ENCODE data around the gene ALG12.

ALG12 gene

DNA sequence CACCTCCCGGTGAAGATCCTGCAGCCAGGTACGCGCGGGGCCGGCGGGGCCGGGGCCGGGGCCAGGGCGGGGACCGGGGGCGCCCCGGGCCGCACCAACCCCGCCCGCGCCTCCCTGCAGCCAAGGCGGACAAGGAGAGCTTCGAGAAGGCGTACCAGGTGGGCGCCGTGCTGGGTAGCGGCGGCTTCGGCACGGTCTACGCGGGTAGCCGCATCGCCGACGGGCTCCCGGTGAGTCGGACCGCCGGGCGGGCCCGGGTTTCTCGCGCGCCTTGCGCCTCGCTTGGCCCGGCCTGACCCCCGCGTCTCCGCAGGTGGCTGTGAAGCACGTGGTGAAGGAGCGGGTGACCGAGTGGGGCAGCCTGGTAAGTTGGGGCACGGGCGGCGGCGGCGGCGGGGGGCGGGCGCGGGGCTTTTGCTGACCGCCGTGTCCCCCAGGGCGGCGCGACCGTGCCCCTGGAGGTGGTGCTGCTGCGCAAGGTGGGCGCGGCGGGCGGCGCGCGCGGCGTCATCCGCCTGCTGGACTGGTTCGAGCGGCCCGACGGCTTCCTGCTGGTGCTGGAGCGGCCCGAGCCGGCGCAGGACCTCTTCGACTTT, 42.9 kb upstream of the ALG12 start:
- H3K4me1 Mint-ChIP-seq (ENCODE audit: low read depth), result peaks cover 67% of the 10 kb centered on the region
- intact Hi-C loops (cut with micrococcal nuclease), result no loop called here
- H3K27ac Mint-ChIP-seq, result peak overlapping the region; percentile 97
- no peaks in the 10 kb centered on the region for H3K27me3 Mint-ChIP-seq
- H3K36me3 Mint-ChIP-seq (ENCODE audit: low read depth), result peaks cover 52% of the 10 kb centered on the region
- H3K9me3 Mint-ChIP-seq, result no peaks in the 10 kb centered on the region
- peak overlapping the region; percentile 99 for H3K4me3 Mint-ChIP-seq

DNA sequence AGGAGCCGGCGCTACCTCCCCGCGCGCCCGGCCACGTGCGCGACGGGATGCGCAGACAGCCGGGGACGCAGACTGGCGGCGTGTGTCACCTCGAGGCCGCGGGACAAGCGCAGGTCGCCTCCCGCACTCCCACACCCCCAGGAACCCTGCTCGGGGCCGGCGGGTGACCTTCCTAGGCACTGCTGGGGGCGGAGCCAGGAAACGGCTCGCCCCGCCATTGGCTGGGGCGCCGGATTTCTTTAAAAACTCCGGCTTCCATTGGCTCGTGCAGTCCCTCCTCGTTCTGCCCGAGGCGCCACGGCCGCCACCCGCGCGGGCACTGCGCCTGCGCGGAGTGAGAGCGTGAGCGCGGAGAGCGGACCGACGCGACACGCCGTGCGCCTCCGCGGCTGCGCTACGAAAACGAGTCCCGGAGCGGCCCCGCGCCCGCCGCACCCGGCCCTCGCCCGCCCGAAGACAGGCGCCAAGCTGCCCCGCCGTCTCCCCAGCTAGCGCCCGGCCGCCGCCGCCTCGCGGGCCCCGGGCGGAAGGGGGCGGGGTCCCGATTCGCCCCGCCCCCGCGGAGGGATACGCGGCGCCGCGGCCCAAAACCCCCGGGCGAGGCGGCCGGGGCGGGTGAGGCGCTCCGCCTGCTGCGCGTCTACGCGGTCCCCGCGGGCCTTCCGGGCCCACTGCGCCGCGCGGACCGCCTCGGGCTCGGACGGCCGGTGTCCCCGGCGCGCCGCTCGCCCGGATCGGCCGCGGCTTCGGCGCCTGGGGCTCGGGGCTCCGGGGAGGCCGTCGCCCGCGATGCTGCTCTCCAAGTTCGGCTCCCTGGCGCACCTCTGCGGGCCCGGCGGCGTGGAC, 42.1 kb upstream of the ALG12 start, which contains the start of gene PIM3:
Gene PIM3, plus strand, starts transcription at position 614 of the 846 bp plus-strand sequence. Its CDS starts 176 bp downstream, at position 790.
- Mint-ChIP-seq H3K36me3 (ENCODE audit: low read depth) (peaks cover 46% of the 10 kb centered on the region), H3K27me3 (no peaks in the 10 kb centered on the region), H3K9me3 (no peaks in the 10 kb centered on the region), H3K27ac (peak within 1 kb of the TSS; percentile 97), H3K4me3 (peak within 1 kb of the TSS; percentile 99), H3K4me1 (ENCODE audit: low read depth) (peaks cover 67% of the 10 kb centered on the region)
- intact Hi-C loops (cut with micrococcal nuclease), result loop anchor here (1.0 kb wide), 2 partner anchors 24 to 29 kb away; no protein-coding TSS in a partner anchor

DNA sequence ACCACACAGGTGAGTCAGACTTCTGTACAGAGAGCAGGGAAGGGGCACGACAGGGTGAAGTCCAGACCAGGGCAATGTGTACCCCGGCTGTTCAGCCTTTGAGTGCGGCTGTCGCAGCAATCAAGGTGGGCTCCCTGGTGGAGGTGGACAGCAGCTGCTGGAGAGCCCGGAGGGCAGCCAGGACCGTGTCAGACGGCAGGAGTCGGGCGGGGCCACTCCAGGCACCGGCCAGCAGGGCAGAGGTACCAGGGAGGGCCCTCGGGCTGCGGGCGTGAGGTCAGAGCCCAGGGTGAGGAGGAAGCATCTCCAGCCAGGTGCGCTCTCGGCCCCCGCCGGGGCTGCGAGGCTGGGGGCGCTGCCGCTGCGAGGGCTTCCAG, 41.5 kb upstream of the ALG12 start:
- intact Hi-C loops (cut with micrococcal nuclease), result loop anchor here (1.0 kb wide), 2 partner anchors 23 to 28 kb away; no protein-coding TSS in a partner anchor
- Mint-ChIP-seq H3K27ac (peak overlapping the region; percentile 81), H3K36me3 (ENCODE audit: low read depth) (peaks cover 40% of the 10 kb centered on the region), H3K4me3 (peak overlapping the region; percentile 78), H3K4me1 (ENCODE audit: low read depth) (peaks cover 67% of the 10 kb centered on the region), H3K27me3 (no peaks in the 10 kb centered on the region), H3K9me3 (no peaks in the 10 kb centered on the region)

DNA sequence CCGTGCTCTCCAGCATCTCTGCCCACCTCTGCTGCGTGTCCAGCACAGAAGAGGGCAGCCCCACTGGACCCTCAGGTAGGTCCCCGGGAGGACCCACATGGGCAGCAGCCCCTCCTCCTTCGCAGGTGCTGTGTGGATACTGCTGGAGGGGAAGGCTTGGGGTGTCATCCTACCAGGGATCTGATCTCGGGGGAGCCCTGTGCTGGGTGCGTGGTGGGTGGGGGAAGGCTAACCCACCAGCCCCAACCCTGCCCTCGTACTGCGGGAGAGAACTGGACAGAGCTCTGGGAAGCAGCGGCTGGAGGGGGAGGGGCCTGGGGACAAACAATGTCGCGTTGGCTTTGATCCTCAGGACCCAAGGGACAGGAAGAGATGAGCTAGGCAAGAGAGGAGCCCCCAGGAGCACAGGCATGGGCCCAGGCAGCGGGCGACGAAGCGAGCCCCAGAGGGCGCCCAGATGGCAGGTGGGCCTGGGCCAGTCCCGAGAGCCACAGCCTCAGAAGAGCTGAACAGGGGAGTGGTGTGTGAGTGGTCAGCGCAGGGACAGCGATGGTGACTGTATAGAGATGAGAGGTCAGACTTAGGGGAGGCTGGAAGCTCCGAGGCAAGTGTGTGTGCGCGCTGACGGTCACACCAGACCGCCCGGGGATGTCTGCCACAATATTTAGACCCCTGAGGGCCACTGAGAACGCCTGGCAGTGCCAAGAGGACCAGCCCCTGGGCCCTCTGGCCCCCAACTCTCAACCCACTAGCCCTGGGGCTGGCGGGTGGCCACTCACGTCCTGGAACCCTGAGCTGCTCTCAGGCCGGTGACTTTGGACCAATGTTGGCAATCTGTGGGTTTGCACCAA, 40.9 kb upstream of the ALG12 start:
- no peaks in the 10 kb centered on the region for H3K27me3 Mint-ChIP-seq
- peaks cover 34% of the 10 kb centered on the region for H3K36me3 Mint-ChIP-seq (ENCODE audit: low read depth)
- peak overlapping the region; percentile 81 for H3K27ac Mint-ChIP-seq
- H3K9me3 Mint-ChIP-seq, result no peaks in the 10 kb centered on the region
- peaks cover 67% of the 10 kb centered on the region for H3K4me1 Mint-ChIP-seq (ENCODE audit: low read depth)
- H3K4me3 Mint-ChIP-seq, result peak overlapping the region; percentile 78
- intact Hi-C loops (cut with micrococcal nuclease), result no loop called here

DNA sequence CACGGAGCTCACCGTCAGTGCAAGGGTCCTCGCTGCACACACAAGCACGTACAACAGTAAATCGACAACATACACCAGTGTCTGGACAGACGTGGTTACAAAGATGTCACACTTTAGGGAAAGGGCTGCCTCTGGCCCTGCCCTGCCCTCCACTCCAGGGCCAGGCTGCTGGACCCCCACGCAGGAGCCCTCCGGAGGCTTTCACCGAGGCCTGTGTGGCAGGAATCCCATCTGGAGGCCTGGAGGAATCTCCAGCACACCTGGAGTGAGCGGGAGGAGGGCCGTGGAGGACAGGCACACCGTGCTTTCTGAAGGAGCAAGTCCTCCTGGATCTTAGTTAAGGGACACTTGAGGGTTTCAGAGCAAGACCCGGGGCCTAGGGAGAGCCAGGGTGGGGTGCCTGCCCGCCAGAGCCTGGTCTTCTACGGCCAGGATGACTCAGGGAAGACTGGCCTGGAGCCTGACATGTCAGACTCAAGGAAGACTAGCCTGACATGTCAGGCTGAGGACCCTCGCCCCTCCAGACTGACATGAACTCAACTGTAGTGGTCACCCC, 40.2 kb upstream of the ALG12 start:
- H3K27me3 Mint-ChIP-seq, result no peaks in the 10 kb centered on the region
- intact Hi-C loops (cut with micrococcal nuclease), result no loop called here
- peaks cover 27% of the 10 kb centered on the region for H3K36me3 Mint-ChIP-seq (ENCODE audit: low read depth)
- no peaks in the 10 kb centered on the region for H3K9me3 Mint-ChIP-seq
- peak overlapping the region; percentile 81 for H3K27ac Mint-ChIP-seq
- peak overlapping the region; percentile 78 for H3K4me3 Mint-ChIP-seq
- peaks cover 67% of the 10 kb centered on the region for H3K4me1 Mint-ChIP-seq (ENCODE audit: low read depth)

DNA sequence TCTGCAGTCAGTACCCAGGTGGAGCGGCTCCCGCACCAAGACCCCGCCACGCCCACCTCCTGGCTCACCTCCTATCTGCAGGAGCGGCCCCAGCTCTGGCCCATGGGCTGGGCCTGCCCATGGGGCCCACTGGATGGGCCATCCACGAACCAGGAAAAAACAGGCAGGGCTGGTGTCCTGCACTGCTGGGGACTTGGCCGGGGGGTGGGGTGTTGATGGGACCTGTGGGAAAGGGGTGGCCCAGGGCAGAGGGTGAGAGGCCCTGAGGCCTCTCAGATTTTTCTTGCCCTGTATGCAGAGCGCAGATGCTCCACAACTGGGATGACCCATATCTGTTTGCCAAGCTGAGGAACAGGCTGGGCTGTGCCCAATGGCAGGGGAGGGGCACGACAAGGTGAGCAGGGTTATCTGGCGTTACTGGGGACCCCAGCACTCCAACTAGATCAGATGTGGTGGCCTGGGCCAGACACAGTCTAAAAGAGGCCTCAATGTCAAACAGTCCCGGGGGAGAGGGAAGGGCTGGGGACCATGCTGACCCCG, 39.7 kb upstream of the ALG12 start:
- intact Hi-C loops (cut with micrococcal nuclease), result no loop called here
- H3K27ac Mint-ChIP-seq, result peak overlapping the region; percentile 81
- no peaks in the 10 kb centered on the region for H3K27me3 Mint-ChIP-seq
- H3K4me3 Mint-ChIP-seq, result no peak overlapping the region
- H3K36me3 Mint-ChIP-seq (ENCODE audit: low read depth), result peaks cover 21% of the 10 kb centered on the region
- peaks cover 67% of the 10 kb centered on the region for H3K4me1 Mint-ChIP-seq (ENCODE audit: low read depth)
- H3K9me3 Mint-ChIP-seq, result no peaks in the 10 kb centered on the region

DNA sequence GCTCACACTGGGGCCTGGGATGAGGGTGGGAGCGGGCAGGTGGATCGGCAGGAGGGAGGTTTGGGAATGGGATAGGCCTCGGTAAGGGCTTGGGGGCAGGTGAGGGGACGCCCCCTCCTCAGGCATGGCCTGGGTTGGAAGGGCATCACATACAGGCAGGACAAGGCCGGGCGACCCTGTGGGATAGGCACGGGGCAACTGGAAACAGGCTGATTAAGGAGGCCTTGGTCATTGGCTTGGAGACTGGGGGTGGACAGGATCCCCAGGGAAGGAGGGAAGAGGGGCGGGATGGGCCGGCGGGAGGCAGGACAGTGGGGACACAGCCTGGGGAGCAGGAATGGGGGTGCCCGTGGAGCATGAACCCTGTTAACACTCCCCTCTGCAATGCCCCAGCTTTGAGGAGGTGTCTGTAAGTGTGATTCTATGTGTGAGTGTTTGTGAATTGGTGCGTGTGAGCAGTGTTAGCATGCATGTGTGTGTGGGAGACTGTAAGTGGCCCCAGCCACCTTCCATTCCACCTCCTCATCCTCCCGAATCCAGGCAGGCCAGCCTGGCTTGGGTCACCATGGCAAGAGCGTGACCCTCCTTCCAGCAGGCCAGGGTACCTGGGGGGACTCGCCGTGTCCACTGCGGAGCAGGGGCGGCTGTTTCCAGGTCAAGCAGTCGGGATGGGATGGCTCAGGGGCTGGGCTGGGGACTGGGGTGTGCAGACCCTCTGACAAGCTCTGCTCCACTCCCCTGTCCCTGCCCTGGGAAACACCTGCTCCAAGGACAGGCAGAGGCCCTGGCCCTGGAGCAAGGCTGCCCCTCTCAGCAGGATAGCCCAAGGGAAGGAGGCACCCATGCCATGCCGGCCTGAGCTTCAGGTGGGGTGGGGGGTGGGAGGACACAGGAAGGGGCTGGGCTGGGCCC, 38.9 kb upstream of the ALG12 start:
- peak overlapping the region; percentile 86 for H3K27ac Mint-ChIP-seq
- no peaks in the 10 kb centered on the region for H3K27me3 Mint-ChIP-seq
- H3K4me3 Mint-ChIP-seq, result no peak overlapping the region

DNA sequence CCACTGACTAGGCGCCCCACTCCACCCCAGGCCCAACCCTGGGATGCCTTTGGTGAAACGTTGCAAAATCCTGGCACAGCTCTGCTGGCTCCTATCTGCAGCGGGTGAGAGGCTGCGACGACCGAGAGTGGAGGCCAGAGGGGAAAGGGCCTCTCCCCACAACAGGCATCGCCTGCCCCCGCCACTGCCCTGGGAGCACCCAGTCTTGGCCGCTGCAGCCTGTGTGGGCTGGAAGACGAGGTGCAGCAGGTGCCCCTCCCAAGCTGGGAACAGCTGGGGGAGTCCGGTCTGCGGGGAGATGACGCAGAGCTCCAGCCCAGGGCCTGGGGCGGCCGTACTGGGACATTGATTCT, 38.2 kb upstream of the ALG12 start:
- no peaks in the 10 kb centered on the region for H3K27me3 Mint-ChIP-seq
- intact Hi-C loops (cut with micrococcal nuclease), result no loop called here
- peaks cover 6% of the 10 kb centered on the region for H3K36me3 Mint-ChIP-seq (ENCODE audit: low read depth)
- H3K27ac Mint-ChIP-seq, result peak overlapping the region; percentile 86
- peaks cover 82% of the 10 kb centered on the region for H3K4me1 Mint-ChIP-seq (ENCODE audit: low read depth)
- H3K4me3 Mint-ChIP-seq, result no peak overlapping the region
- no peaks in the 10 kb centered on the region for H3K9me3 Mint-ChIP-seq

More for the DNA sequence above, 38.9 kb upstream of the ALG12 start:
- no peaks in the 10 kb centered on the region for H3K9me3 Mint-ChIP-seq
- peaks cover 14% of the 10 kb centered on the region for H3K36me3 Mint-ChIP-seq (ENCODE audit: low read depth)
- intact Hi-C loops (cut with micrococcal nuclease), result no loop called here
- H3K4me1 Mint-ChIP-seq (ENCODE audit: low read depth), result peaks cover 74% of the 10 kb centered on the region

DNA sequence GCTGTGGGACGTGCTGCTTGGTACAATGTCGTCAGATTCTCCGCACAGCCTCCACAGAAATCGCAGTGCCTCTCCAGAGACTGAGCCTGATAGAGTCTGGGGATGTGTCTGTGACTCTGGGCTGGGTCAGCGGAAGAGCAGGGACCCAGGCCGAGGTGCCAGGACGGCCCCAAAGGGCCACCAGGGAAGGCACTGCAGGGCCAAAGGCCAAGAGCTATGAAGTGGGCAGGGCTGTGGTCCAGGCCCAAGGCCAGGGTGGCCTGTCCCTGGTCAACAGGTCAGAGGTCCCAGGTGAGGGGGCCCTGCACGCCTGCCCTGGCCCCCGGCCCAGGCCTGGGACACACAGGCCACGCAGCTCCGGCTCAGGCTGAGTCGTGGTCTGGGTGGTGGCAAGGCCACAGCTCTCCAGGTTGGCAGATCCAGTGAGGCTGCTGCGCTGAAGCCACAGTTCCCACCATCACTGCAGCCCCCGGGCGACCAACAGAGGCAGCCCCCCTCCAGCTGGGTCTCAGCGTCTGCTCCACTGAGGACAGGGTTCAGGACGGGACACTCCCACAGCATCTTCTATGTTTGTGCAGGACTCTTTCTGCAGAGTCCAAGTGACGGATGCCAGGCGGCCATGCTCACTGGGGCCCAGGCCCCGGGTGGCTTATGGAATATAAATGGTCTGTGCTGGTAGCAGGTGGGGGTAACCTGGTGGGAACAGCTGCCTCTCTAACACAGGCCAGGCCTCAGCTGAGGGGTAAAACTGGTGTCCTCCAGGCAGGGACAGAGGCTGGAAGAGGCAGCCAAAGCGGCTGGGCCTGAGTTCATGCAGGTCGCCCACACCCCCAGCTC, 37.6 kb upstream of the ALG12 start:
- H3K36me3 Mint-ChIP-seq (ENCODE audit: low read depth), result peaks cover under 1% of the 10 kb centered on the region

DNA sequence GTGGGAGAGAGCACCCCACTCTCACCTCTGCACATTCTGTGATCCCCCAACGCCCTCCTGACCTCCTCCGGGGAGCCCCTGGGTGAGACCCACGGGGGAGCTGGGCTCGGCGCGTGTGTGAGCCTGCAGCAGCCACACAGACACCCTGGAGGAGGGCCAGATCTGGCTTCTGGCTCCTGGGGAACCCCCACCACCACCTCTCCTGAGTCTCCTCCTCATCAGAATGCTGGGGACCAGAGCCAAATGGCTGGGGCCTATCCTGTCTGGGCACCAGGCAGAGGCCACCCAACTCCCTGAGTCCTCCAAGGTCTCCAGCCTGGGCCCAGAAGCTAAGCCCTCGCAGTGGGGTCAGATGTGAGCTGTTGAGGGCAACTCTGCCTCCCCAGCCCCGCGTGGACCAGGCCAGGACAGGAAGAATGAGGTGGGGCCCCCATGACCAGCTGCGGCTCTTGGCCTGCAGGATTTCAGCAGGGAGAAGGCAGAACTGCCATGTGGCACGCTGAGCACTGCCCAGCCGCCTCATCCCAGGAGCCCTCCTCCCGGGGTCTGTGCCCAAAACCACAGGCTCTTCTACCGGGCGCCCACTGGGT, 36.8 kb upstream of the ALG12 start:
- Mint-ChIP-seq H3K4me1 (ENCODE audit: low read depth) (peaks cover 92% of the 10 kb centered on the region), H3K27ac (peak overlapping the region; percentile 86), H3K9me3 (no peaks in the 10 kb centered on the region), H3K4me3 (no peak overlapping the region), H3K27me3 (no peaks in the 10 kb centered on the region), H3K36me3 (ENCODE audit: low read depth) (no peaks in the 10 kb centered on the region)
- intact Hi-C loops (cut with micrococcal nuclease), result no loop called here

More for the DNA sequence above, 37.6 kb upstream of the ALG12 start:
- Mint-ChIP-seq H3K27ac (peak overlapping the region; percentile 86), H3K27me3 (no peaks in the 10 kb centered on the region), H3K4me1 (ENCODE audit: low read depth) (peaks cover 88% of the 10 kb centered on the region), H3K4me3 (no peak overlapping the region), H3K9me3 (no peaks in the 10 kb centered on the region)
- intact Hi-C loops (cut with micrococcal nuclease), result no loop called here

DNA sequence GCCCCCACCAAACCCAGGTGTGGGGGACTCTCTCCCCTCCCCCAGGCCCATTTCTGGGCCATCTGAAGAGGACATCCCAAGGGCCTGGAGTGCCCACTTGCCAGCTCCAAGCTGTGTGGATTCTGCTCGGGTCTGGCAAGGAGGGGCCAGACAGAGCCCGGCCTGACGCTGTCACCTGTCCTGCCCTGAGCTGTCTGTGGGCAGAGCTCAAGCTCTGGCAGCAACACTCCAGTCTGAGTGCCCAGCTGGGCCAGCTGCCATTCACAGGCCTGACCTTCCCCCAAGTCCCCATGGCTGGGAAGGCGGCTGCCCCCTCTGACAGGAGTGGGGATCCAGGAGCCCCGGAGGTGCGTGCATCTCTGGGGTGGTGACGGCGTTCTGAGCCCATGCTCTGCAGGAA, 36.1 kb upstream of the ALG12 start:
- peaks cover 96% of the 10 kb centered on the region for H3K4me1 Mint-ChIP-seq (ENCODE audit: low read depth)
- H3K36me3 Mint-ChIP-seq (ENCODE audit: low read depth), result no peaks in the 10 kb centered on the region
- no peaks in the 10 kb centered on the region for H3K9me3 Mint-ChIP-seq
- intact Hi-C loops (cut with micrococcal nuclease), result no loop called here
- peaks cover 1% of the 10 kb centered on the region for H3K27me3 Mint-ChIP-seq
- no peak overlapping the region for H3K4me3 Mint-ChIP-seq
- H3K27ac Mint-ChIP-seq, result peak overlapping the region; percentile 86

Data from dendritic cell treated with granulocyte-macrophage colony-stimulating factor and Interleukin-4, amounts not matched to agents 40 ng/mL and 50 ng/mL, for 4 days (primary cell).